ENCODE results near the gene AP1S2.

DNA sequence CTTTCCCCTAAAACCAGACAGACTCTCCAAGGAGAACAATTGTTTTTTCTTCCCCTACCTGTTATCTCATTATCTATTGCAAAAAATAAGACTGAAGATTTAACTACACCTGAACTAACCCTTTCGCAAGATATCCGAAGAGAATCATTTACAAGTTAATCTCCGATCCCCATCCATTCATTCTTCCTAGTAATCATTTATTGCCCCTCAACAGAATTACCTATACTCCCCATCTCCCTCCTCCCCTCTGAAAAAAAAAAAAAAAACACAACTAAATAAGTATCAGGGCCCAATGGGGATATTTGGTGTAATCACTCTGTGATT lies 28.9 kb upstream of the AP1S2 start:
- TF ChIP-seq CTCF (IDR thresholded peaks at IDR 0.05; ENCODE audit: insufficient read depth, low read length, poor library complexity, severe bottlenecking) (no peak), EZH2phosphoT487 (conservative IDR thresholded peaks at IDR 0.05; ENCODE audit: low read length) (no peak)
